Large intestine (tissue), 3 donors: ENCODE data around the gene SLC52A3. TPM values are rescaled to one million over a fixed set of nuclear protein-coding genes. Genes with fewer than 3 reads are reported as not detected.
A peak's percentile ranks its signal among the peaks of the same experiment; 100 is the strongest.
"Not testable (repeated sequence)": the region's sequence is repeated elsewhere in the genome, so short reads cannot be mapped to it uniquely, and the experiment has no call there.

ENCODE experiments used
- DNase-seq, 2 donors: peaks; one replicate each; pipeline versions ENCODE4 v3.0.0 to v3.0.0-alpha.2; 2013
- H3K27ac ChIP-seq: one replicate; pipeline ENCODE4 v1.5.1; 2013; ENCODE audit warnings: low read length
- H3K27me3 ChIP-seq: 2 replicates; pipeline ENCODE4 v1.6.1; 2013; ENCODE audit warnings: low read length; ENCODE audit not compliant: control insufficient read depth, insufficient read depth
- H3K36me3 ChIP-seq: 2 replicates; pipeline ENCODE4 v1.6.1; 2013; ENCODE audit warnings: low read length; ENCODE audit not compliant: control insufficient read depth, insufficient read depth
- H3K4me1 ChIP-seq: one replicate; pipeline ENCODE4 v1.6.1; 2013; ENCODE audit warnings: low read length; ENCODE audit not compliant: control insufficient read depth, insufficient read depth
- H3K4me3 ChIP-seq: one replicate; pipeline ENCODE4 v1.5.1; 2013; ENCODE audit warnings: low read length
- H3K9me3 ChIP-seq: one replicate; pipeline ENCODE4 v1.6.1; 2013; ENCODE audit warnings: mild to moderate bottlenecking, low read depth, low read length, moderate library complexity; ENCODE audit not compliant: control insufficient read depth
- WGBS: methylation state at CpG from one replicate; pipeline ENCODE4 v1.1.5; 2013; ENCODE audit warnings: low lambda C conversion rate; ENCODE audit not compliant: insufficient coverage; 5-methylcytosine and 5-hydroxymethylcytosine counted together
- polyA plus RNA-seq: library from polyadenylated mRNA; unstranded; fragments of 120-200 nt; gene quantifications from one replicate; pipeline ENCODE4 v1.2.1, GENCODE V29; 2013

Gene SLC52A3
- polyA plus RNA-seq, 1 donor, result 11.3 TPM

DNA sequence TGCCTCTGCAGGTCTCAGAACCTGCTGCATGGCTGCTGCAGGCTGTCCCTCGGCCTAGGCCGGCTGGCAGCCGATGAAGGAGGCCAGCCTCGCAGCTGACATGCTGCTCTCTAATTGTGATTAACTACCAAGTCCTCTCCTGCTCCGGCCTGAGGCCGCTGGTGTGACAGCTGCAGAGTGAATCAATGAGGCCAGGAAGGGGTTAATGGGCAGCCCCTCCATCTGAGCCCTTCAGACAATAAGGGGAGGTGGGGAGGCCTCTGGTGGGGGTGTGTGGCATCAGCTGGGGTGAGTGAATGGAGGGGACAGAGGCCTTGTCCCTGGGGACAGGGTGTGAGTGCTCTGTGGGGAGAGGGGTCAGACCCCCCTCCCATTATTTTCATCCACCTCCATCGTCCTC, 34.4 kb downstream of the SLC52A3 start:
- WGBS, result 17% methylated on average over 1 of the region's 7 CpGs
- H3K4me3 ChIP-seq, result no peak overlapping the region

DNA sequence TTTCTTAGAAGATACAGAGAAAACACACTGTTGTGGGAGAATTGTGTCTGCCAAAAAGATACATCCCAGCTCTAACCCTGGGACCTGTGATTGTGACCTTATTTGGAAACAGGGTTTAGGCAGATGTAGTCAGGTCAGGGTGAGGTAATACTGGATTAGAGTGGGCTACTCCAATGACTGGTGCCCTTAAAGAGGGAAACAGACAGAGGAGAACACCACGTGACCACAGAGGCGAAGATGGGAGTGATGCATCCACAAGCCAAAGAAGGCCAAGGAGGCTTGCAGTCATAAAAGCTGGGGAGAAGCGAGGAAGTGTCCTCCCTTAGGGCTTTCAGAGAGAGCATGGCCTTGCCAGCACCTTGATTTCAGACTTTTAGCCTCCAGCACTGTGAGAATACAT, 35.6 kb downstream of the SLC52A3 start:
- no peak for DNase-seq
- no peak overlapping the region for H3K27ac ChIP-seq
- H3K36me3 ChIP-seq, result no peaks in the 10 kb centered on the region
- no peaks in the 10 kb centered on the region for H3K9me3 ChIP-seq
- H3K4me1 ChIP-seq, result peaks cover 5% of the 10 kb centered on the region
- WGBS, result 93% methylated on average over 2 of the region's 3 CpGs
- H3K4me3 ChIP-seq, result no peak overlapping the region
- peaks cover 32% of the 10 kb centered on the region for H3K27me3 ChIP-seq

More for the DNA sequence above, 34.4 kb downstream of the SLC52A3 start:
- Histone ChIP-seq H3K4me1 (peaks cover under 1% of the 10 kb centered on the region), H3K9me3 (no peaks in the 10 kb centered on the region), H3K36me3 (no peaks in the 10 kb centered on the region), H3K27ac (no peak overlapping the region), H3K27me3 (peaks cover 23% of the 10 kb centered on the region)
- DNase-seq, result no peak

DNA sequence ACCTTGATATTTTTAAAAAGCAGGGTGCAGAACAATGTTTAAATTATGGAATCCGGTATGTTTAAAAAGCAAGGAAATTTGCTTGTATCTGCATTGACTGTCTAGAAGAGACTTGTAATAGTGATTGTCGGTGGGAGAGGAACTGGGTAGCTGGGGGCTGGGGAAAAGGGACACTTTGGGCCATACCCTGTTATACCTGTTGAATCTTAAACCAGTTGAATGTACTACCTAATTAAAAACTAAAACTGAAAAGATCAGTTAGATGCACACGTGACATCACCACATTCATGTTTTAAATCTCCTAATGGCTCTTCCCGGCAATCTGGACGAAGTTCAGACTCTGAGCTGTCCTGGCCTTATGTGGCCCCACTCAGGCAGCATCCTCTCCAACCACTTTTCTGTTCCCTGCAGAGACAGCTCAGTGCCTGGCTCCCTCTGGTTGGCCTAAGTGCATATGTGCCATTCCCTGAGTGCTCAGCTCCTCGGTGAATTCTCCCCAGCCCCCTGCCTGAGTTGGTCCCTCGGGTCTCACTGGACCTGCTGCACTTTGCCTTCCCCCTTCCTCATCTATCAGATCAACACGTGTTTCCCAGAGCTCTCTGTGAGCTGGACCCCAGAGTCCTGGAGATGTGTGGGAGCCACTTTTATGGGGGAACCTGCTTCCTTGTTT, 36.3 kb downstream of the SLC52A3 start:
- H3K4me3 ChIP-seq, result no peak overlapping the region
- peaks cover 35% of the 10 kb centered on the region for H3K27me3 ChIP-seq
- no peaks in the 10 kb centered on the region for H3K36me3 ChIP-seq
- no peak overlapping the region for H3K27ac ChIP-seq
- H3K4me1 ChIP-seq, result peaks cover 5% of the 10 kb centered on the region
- H3K9me3 ChIP-seq, result no peaks in the 10 kb centered on the region
- WGBS, result 100% methylated on average over 1 of the region's 8 CpGs
- DNase-seq, result no peak

DNA sequence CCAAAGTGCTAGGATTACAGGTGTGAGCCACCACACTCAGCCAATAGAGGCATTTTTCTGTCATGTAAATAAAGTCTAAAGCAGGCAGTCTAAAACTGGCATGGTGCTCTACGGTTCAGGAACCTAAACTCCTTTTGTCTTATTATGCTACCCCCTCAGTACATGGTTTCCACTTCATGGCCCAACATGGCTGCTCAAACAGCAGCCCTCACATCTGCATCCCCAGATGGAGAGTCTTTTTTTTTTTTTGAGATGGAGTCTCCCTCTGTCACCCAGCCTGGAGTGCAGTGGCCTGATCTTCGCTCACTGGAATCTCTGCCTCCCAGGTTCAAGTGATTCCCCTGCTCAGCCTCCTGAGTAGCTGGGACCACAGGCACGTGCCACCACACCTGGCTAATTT, 38.3 kb downstream of the SLC52A3 start:
- Histone ChIP-seq H3K4me3 (no peak overlapping the region), H3K9me3 (no peaks in the 10 kb centered on the region), H3K36me3 (no peaks in the 10 kb centered on the region), H3K27ac (no peak overlapping the region), H3K4me1 (peaks cover 5% of the 10 kb centered on the region), H3K27me3 (peaks cover 54% of the 10 kb centered on the region)
- no CpG with 5 or more reads among the region's 3 CpGs for WGBS
- DNase-seq, result no peak

DNA sequence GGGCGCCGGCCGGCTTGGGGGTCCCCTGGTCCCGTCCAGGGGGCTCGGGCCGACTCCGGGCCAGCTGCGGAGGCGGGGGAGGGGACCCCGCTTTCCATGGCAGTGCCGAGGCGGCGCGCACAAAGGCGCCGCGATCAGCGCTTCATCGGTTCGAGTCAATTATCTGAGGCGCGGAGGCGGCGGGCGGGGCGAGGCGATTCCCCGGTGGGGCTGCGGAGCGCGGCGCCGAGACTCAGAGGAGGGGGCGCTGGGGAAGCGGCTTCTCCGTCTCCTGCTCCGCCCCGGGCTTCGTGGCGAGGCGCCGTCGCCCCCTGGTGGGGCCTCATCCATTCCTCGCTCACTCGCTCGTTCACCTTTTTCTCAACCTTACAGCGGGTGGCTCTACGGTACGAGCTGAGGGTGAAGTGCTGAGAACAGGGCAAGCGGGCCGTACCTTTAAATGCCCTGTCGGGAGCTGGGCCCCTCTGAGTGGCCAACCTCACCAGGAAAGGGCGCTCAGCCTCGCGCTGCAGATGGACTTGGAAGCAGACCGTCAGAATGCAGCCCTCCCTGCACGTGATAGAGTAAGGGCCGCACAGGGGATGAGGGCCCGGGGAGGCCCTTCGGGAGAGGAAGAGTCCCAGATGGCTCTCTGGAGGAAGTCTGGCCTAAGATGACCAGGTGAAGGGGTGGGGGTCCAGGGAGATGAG, 39.9 kb downstream of the SLC52A3 start:
- peak; percentile 25 to 51 for DNase-seq
- Histone ChIP-seq H3K9me3 (no peaks in the 10 kb centered on the region), H3K36me3 (no peaks in the 10 kb centered on the region), H3K27ac (no peak overlapping the region), H3K4me1 (peaks cover 5% of the 10 kb centered on the region), H3K4me3 (peak overlapping the region; percentile 16), H3K27me3 (peaks cover 66% of the 10 kb centered on the region)
- WGBS, result no CpG with 5 or more reads among the region's 60 CpGs

DNA sequence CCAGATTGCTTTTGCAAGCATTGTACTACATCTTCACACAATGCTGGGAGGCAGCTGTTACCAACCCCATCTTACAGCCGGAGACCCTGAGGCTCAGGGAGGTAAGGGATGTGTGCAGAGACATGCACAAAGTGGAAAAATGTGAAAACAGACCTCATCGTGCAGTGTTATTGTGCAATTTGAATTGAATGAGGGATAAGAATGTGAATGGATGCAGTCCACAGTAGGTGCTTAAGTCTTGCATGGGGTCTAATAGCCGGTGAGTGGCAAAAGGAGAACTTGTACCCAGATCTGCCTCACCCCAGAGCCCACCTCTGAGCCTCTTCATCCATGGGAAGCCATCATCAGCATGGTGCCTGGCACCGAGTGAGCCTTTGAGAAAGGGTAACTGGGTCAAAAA, 42.1 kb downstream of the SLC52A3 start:
- H3K9me3 ChIP-seq, result no peaks in the 10 kb centered on the region
- no peak overlapping the region for H3K27ac ChIP-seq
- no CpG with 5 or more reads among the region's 4 CpGs for WGBS
- no peaks in the 10 kb centered on the region for H3K36me3 ChIP-seq
- no peak overlapping the region for H3K4me3 ChIP-seq
- peaks cover 72% of the 10 kb centered on the region for H3K27me3 ChIP-seq
- no peak for DNase-seq
- H3K4me1 ChIP-seq, result peaks cover 5% of the 10 kb centered on the region

DNA sequence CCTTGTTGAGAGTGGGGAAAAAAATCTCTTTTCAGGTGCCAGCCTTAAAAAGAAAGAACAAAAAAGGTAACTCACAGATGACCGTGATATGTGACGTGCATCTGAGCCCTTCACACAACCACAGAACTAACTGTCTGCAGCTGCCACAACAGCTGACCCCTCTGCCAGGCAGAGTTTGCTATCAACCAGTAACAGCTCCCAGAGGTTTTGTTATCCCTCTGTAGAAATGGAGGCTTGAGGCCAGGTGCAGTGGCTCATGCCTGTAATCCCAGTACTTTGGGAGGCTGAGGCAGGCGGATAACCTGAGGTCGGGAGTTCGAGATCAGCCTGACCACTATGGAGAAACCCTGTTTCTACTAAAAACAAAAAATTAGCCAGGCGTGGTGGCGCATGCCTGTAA, 42.8 kb downstream of the SLC52A3 start:
- no peaks in the 10 kb centered on the region for H3K36me3 ChIP-seq
- no CpG with 5 or more reads among the region's 7 CpGs for WGBS
- no peak overlapping the region for H3K27ac ChIP-seq
- no peaks in the 10 kb centered on the region for H3K9me3 ChIP-seq
- peaks cover 75% of the 10 kb centered on the region for H3K27me3 ChIP-seq
- DNase-seq, result no peak
- H3K4me3 ChIP-seq, result no peak overlapping the region
- H3K4me1 ChIP-seq, result peaks cover 5% of the 10 kb centered on the region

DNA sequence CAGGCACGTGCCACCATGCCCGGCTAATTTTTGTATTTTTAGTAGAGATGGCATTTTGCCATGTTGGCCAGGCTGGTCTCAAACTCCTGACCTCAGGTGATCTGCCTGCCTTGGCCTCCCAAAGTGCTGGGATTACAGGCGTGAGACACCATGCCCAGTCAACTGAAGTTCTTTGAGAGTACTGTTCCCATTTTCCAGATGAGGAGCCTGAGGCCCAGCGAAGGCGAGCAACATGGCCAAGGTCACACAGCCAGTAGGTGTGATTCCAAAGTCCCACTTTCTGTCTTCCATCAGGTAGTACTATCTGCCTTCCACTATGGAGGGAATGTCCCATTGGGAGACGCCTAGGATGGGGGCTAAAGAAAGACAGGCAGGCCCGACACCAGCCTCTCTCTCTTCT, 43.5 kb downstream of the SLC52A3 start:
- DNase-seq, H3K9me3 ChIP-seq, H3K4me1 ChIP-seq, H3K27ac ChIP-seq, H3K36me3 ChIP-seq, H3K4me3 ChIP-seq: not testable (repeated sequence)
- peaks cover 71% of the 10 kb centered on the region for H3K27me3 ChIP-seq
- WGBS, result no CpG with 5 or more reads among the region's 7 CpGs

DNA sequence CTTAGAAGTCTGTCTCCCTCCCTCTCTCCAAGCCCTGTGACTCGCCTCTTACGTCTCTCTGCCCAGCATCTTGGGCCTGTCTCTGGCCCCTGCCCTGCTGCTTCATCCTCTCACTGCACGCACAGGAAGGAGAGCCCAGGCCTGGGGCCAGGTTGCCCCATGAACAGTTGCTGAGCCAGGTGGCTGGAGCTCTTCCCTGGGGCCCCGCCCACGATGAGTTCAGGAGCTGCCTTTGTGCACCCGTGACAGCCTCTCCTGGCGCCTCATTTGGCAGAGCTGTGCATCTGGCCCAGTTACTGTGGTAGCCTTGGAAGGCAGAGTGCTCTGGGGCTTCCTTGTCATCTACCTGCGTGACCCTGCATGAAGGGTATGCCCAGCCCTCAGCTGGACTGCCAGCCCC, 44.5 kb downstream of the SLC52A3 start:
- Histone ChIP-seq H3K4me3 (no peak overlapping the region), H3K27me3 (peaks cover 64% of the 10 kb centered on the region), H3K27ac (no peak overlapping the region), H3K4me1 (peaks cover 3% of the 10 kb centered on the region), H3K9me3 (no peaks in the 10 kb centered on the region), H3K36me3 (no peaks in the 10 kb centered on the region)
- WGBS, result 50% methylated on average over 2 of the region's 8 CpGs
- no peak for DNase-seq

DNA sequence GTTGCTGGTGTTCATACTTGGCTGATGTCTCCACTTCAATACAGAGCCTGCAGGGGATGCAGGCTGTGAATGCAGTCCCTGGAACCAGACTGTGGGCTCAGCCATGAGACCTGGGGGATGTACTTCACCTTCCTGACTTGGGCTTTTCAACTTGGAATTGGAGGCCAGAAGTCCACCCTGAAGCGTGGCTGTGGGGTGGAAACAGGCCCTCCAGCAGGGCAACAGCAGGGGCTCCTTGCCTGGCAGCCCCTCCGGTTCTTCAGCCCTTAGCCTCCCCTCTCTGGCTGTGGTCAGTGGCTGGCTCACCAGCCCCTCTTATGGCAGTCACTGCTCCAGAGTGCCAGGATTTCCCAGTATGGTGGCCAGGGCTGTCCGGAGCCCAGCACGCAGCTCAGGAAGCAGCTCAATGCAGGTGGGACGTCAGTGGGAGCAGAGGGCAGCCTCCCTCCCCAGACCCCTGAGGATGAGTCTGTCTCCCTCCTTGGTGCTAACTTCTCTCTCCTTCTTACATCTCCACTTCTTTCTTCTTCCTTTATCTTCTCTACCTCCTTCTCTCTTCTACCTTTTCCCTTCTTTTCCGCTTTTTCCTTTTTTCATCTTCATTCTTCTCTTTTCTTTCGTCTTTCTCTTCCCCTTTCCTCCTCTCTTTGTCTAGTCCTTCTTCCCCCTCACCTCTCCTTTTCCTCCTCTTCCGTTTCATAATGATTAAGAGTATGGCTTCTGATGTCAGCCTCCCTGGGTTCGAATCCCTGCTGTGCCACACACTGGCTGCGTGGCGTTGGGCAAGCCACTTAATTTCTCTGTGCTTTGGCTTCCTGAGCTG, 45.3 kb downstream of the SLC52A3 start:
- peaks cover 58% of the 10 kb centered on the region for H3K27me3 ChIP-seq

More for the DNA sequence above, 45.3 kb downstream of the SLC52A3 start:
- no peak for DNase-seq
- no peaks in the 10 kb centered on the region for H3K36me3 ChIP-seq
- H3K4me3 ChIP-seq, result no peak overlapping the region
- no peak overlapping the region for H3K27ac ChIP-seq
- no peaks in the 10 kb centered on the region for H3K4me1 ChIP-seq
- H3K9me3 ChIP-seq, result no peaks in the 10 kb centered on the region
- WGBS, result 79% methylated on average over 3 of the region's 11 CpGs
